K562 (cell line): ENCODE measurements around the gene CORIN. TPM values are rescaled to one million over a fixed set of nuclear protein-coding genes. Genes with fewer than 3 reads are reported as not detected.

Source experiments
- ATAC-seq: fragments of 200-7000 bp; cut with Tn5 transposase; 3 replicates; pipeline ENCODE4 v1.9.1; 2020; ENCODE audit warnings: moderate library complexity
- BruUV-seq: library from RNA; stranded (reverse); fragments of 400-500 nt; replicated peaks from 2 replicates; lab custom pipeline; 2021; lab: Mats Ljungman, UMichigan
- CTCF ChIA-PET: fragments of 300-600 bp; formaldehyde crosslinking; extraction: SDS; loops from one replicate; lab custom pipeline; 2021; ENCODE audit warnings: low intra/inter-chr PET ratio; lab: Yijun Ruan, JAX
- POLR2A ChIA-PET: fragments of 300-600, 350-650 bp; sonication (Branson Sonifier 250); formaldehyde crosslinking; extraction: SDS; loops from one replicate; lab custom pipeline; 2021; ENCODE audit warnings: antibody characterized with exemption, inconsistent platforms; lab: Yijun Ruan, JAX
- DNase-seq, 4 experiments: peaks; one replicate each; pipeline versions ENCODE4 v3.0.0 to v3.0.0-alpha.2; 2011 to 2018; ENCODE audit warnings: low spot score in 3 of 4, mixed read lengths in 3 of 4; ENCODE audit errors: extremely low read depth in 1 of 4
- FAIRE-seq: peaks from 2 replicates; lab custom pipeline; 2011; peaks lifted over from hg19 to GRCh38; lab: Jason Lieb, UNC
- H2AFZ ChIP-seq: 2 replicates; pipeline ENCODE4 v1.6.0; 2011; ENCODE audit warnings: low read depth, low read length, control low read depth, inconsistent platforms
- H3K27ac ChIP-seq: fragments of 200-600 bp; 3 replicates; pipeline ENCODE4 v1.8.0; 2011; ENCODE audit warnings: low read depth, mild to moderate bottlenecking, control low read depth, inconsistent platforms, low read length, moderate library complexity, mixed read lengths; ENCODE audit errors: extremely low read depth
- H3K27me3 ChIP-seq, 2 experiments: fragments of 300-600 bp in 1 of 2; 2 replicates in 1 of 2; 3 replicates in 1 of 2; pipeline versions ENCODE4 v1.6.0 to v1.8.0; 2011; ENCODE audit warnings: inconsistent platforms in 2 of 2, low read length in 2 of 2, mild to moderate bottlenecking in 1 of 2, mixed read lengths in 1 of 2, moderate library complexity in 1 of 2; ENCODE audit not compliant: control insufficient read depth in 2 of 2, insufficient read depth in 2 of 2
- H3K36me3 ChIP-seq: fragments of 300-600 bp; 3 replicates; pipeline ENCODE4 v1.8.0; 2011; ENCODE audit warnings: mild to moderate bottlenecking, low read length, inconsistent platforms; ENCODE audit not compliant: control insufficient read depth, insufficient read depth
- H3K4me1 ChIP-seq, 2 experiments: fragments of 200-600 bp in 1 of 2; replicated peaks in 1 of 2; 2 replicates in 1 of 2; 3 replicates in 1 of 2; pipeline versions ENCODE4 v1.5.1 to v1.8.0; 2011; ENCODE audit warnings: inconsistent platforms in 2 of 2, low read length in 2 of 2, mild to moderate bottlenecking in 1 of 2, mixed read lengths in 1 of 2, moderate library complexity in 1 of 2; ENCODE audit not compliant: control insufficient read depth in 2 of 2, insufficient read depth in 2 of 2
- H3K4me2 ChIP-seq: 2 replicates; pipeline ENCODE4 v1.6.1; 2011; ENCODE audit warnings: low read length, control low read depth, inconsistent platforms, mixed read lengths; ENCODE audit not compliant: insufficient read depth
- H3K4me3 ChIP-seq: fragments of 200-600 bp; sonication (generic), shearing (Covaris generic); 2 replicates; pipeline ENCODE4 v1.5.1; 2016; ENCODE audit warnings: control low read depth, inconsistent platforms
- H3K79me2 ChIP-seq: fragments of 200-600 bp; 3 replicates; pipeline ENCODE4 v1.8.0; 2011; ENCODE audit warnings: low read length, inconsistent platforms; ENCODE audit not compliant: control insufficient read depth, insufficient read depth
- H3K9ac ChIP-seq, 2 experiments: 2 replicates each; pipeline versions ENCODE4 v1.6.0 to v1.6.1; 2011; ENCODE audit warnings: low read depth in 2 of 2, low read length in 2 of 2, control low read depth in 1 of 2, inconsistent platforms in 1 of 2, mild to moderate bottlenecking in 1 of 2, mixed read lengths in 1 of 2; ENCODE audit not compliant: insufficient read depth in 1 of 2
- H3K9me1 ChIP-seq: one replicate; pipeline ENCODE4 v1.6.0; 2011; ENCODE audit warnings: inconsistent platforms, mild to moderate bottlenecking, low read length, moderate library complexity; ENCODE audit not compliant: control insufficient read depth, insufficient read depth
- H3K9me3 ChIP-seq: replicated peaks from 2 replicates; pipeline ENCODE4 v1.5.1; 2011; ENCODE audit warnings: low read depth, low read length, inconsistent platforms; ENCODE audit not compliant: control insufficient read depth, insufficient read depth
- H4K20me1 ChIP-seq: replicated peaks from 2 replicates; pipeline ENCODE4 v1.6.1; 2011; ENCODE audit warnings: low read length, inconsistent platforms, mixed read lengths; ENCODE audit not compliant: control insufficient read depth, insufficient read depth
- ETV6 ChIP-seq, 3 experiments: fragments of 150-350 bp in 1 of 3; sonication (generic) in 1 of 3; formaldehyde crosslinking in 1 of 3; IDR thresholded peaks; 2 replicates each; pipeline versions ENCODE4 v1.6.1 to v1.8.0; 2014 to 2022; ENCODE audit warnings: borderline replicate concordance in 2 of 3, low read depth in 2 of 3, antibody characterized with exemption in 1 of 3, low read length in 1 of 3, mild to moderate bottlenecking in 1 of 3, missing genetic modification reagents in 1 of 3
- EWSR1 ChIP-seq: fragments of 450-650 bp; IDR thresholded peaks from 2 replicates; pipeline ENCODE4 v1.6.1; 2018; ENCODE audit warnings: borderline replicate concordance, mild to moderate bottlenecking, low read depth, moderate library complexity; ENCODE audit not compliant: partially characterized antibody
- FOXA1 ChIP-seq: fragments of 450-650 bp; IDR thresholded peaks from 2 replicates; pipeline ENCODE4 v1.6.1; 2016; ENCODE audit warnings: mild to moderate bottlenecking, borderline replicate concordance
- FOXK2 ChIP-seq, 2 experiments: fragments of 450-650 bp; IDR thresholded peaks in 1 of 2; conservative IDR thresholded peaks in 1 of 2; 2 replicates each; pipeline ENCODE4 v1.6.1; 2016; ENCODE audit warnings: low read depth in 2 of 2, mild to moderate bottlenecking in 1 of 2
- HBP1 ChIP-seq: fragments of 450-650 bp; formaldehyde crosslinking; IDR thresholded peaks from 2 replicates; pipeline ENCODE4 v1.4.0; 2022; ENCODE audit warnings: missing genetic modification characterization
- HMG20B ChIP-seq: fragments of 250-450 bp; sonication (Bioruptor Pico); IDR thresholded peaks from 2 replicates; pipeline ENCODE4 v1.5.0; 2021; ENCODE audit warnings: mild to moderate bottlenecking
- HNRNPUL1 ChIP-seq: fragments of 200-400 bp; formaldehyde crosslinking; IDR thresholded peaks from 2 replicates; pipeline ENCODE4 v1.6.1; 2017; ENCODE audit warnings: low read length
- KDM4B ChIP-seq, 2 experiments: fragments of 450-650 bp in 1 of 2; sonication (generic) in 1 of 2; IDR thresholded peaks; 2 replicates each; pipeline ENCODE4 v1.6.1; 2016 to 2017; ENCODE audit warnings: borderline replicate concordance in 2 of 2, antibody characterized with exemption in 1 of 2, low read depth in 1 of 2, mild to moderate bottlenecking in 1 of 2
- SMARCA4 ChIP-seq: fragments of 450-650 bp; IDR thresholded peaks from 2 replicates; pipeline ENCODE4 v1.6.1; 2016
- TEAD2 ChIP-seq: fragments of 450-650 bp; IDR thresholded peaks from 2 replicates; pipeline ENCODE4 v1.6.1; 2016; ENCODE audit warnings: missing genetic modification characterization, control low read depth, missing compliant biosample characterization
- in situ Hi-C: fragments of 300-500 bp; cut with MboI; formaldehyde crosslinking; loops from 4 replicates; pipeline ENCODE4 v1.15.0; 2018; ENCODE audit warnings: inconsistent platforms, mixed read lengths
- intact Hi-C: fragments of 100-400 bp; cut with micrococcal nuclease; formaldehyde crosslinking; loops from 2 replicates; pipeline ENCODE4 v1.14.2; 2022
- polyA plus RNA-seq, 8 experiments: library from polyadenylated mRNA; depleted of rRNA in 4 of 8; stranded (reverse) in 5 of 8; unstranded in 3 of 8; fragments of >200 nt; fragmentation: Nextera tagmentation in 2 of 8; fragmentation: Illumina TruSeq in 1 of 8; extraction: Ambion mirVana in 2 of 8; extraction: Trizol in 1 of 8; gene quantifications; 2 replicates each; pipeline versions ENCODE4 v1.2.1 to v1.2.3, GENCODE V29; 2011 to 2014; ENCODE audit warnings: inconsistent platforms in 1 of 8, missing spikeins in 1 of 8
- total RNA-seq, 7 experiments: library from RNA; depleted of rRNA in 6 of 7; stranded (reverse); fragments of >200 nt in 6 of 7; fragmentation: Illumina TruSeq in 2 of 7; extraction: Trizol in 2 of 7; gene quantifications; 2 replicates each; pipeline versions ENCODE4 v1.2.1 to v1.2.3, GENCODE V29; 2011 to 2021; ENCODE audit warnings: low replicate concordance in 1 of 7

The CORIN gene
- total and polyA plus RNA-seq, 9 of the 15 experiments (the other 6 are each of a cell fraction or from before 2014, with no cell fraction given): 0.04 to 0.31 (median 0.08) TPM; not detected in 4

DNA sequence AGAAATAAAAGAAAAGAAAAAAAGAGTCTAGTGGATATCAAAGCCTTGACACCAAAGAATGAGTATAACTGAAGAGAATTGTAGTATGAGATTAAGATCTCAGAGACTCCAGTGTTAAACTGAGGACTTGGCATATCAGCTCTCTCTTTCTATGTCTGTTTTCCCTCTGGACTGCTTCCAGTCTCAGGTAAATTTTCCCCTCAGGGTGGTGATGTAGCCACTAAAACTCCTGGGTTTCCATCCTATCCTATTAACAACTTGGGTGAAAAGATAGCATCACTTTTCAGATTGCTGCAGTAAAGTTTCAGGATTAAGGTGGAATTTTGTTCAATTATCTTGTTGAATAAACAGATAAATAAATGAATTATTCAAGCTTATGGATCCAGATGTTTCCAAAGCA lies 267.1 kb downstream of the CORIN start:
- in situ Hi-C loops: no loop called here
- Histone ChIP-seq H3K9ac (no peak overlapping the region), H3K9me1 (no peaks in the 10 kb centered on the region), H3K4me2 (no peak overlapping the region), H3K27ac (no peak overlapping the region), H3K9me3 (no peaks in the 10 kb centered on the region), H3K4me1 (peaks cover 0 to 10% of the 10 kb centered on the region in 2 experiments; a peak in 3 of 5 replicates), H4K20me1 (no peaks in the 10 kb centered on the region), H3K79me2 (no peaks in the 10 kb centered on the region), H3K36me3 (no peaks in the 10 kb centered on the region), H2AFZ (no peak overlapping the region), H3K4me3 (no peak overlapping the region), H3K27me3 (no peaks in the 10 kb centered on the region)
- DNase-seq: no peak
- intact Hi-C loops: no loop called here
- ATAC-seq: no peak
- FAIRE-seq: no peak
- ChIA-PET CTCF (no interaction called here), POLR2A (no interaction called here)
- no TSS peak for BruUV-seq
- TF ChIP-seq HMG20B (CRISPR knock-in tag) (no peak), TEAD2 (tag) (no peak), EWSR1 (no peak), FOXA1 (no peak), HNRNPUL1 (no peak), HBP1 (CRISPR knock-in tag) (no peak), ETV6 (IDR thresholded peaks at IDR 0.05; ENCODE audit: borderline replicate concordance in 1 of 2, low read depth in 2 of 2, low read length in 1 of 2) (no peak), ETV6 (CRISPR knock-in tag; IDR thresholded peaks at IDR 0.05; ENCODE audit: borderline replicate concordance) (no peak), SMARCA4 (no peak), KDM4B (IDR thresholded peaks at IDR 0.05; ENCODE audit: borderline replicate concordance in 2 of 2, low read depth in 1 of 2) (no peak), FOXK2 (conservative IDR thresholded peaks at IDR 0.05 in 1 of 2, IDR thresholded peaks at IDR 0.05 in 1 of 2; ENCODE audit: low read depth in 2 of 2) (no peak)
